CD4-positive, alpha-beta T cell treated with Interleukin-6 at 100 ng/mL for 8 hours (primary cell): ENCODE measurements around the gene KCTD2.

Source experiments
- DNase-seq: peaks from one replicate; pipeline ENCODE4 v3.0.0-alpha.2; 2020; ENCODE audit warnings: mixed read lengths, low spot score

Gene KCTD2

DNA sequence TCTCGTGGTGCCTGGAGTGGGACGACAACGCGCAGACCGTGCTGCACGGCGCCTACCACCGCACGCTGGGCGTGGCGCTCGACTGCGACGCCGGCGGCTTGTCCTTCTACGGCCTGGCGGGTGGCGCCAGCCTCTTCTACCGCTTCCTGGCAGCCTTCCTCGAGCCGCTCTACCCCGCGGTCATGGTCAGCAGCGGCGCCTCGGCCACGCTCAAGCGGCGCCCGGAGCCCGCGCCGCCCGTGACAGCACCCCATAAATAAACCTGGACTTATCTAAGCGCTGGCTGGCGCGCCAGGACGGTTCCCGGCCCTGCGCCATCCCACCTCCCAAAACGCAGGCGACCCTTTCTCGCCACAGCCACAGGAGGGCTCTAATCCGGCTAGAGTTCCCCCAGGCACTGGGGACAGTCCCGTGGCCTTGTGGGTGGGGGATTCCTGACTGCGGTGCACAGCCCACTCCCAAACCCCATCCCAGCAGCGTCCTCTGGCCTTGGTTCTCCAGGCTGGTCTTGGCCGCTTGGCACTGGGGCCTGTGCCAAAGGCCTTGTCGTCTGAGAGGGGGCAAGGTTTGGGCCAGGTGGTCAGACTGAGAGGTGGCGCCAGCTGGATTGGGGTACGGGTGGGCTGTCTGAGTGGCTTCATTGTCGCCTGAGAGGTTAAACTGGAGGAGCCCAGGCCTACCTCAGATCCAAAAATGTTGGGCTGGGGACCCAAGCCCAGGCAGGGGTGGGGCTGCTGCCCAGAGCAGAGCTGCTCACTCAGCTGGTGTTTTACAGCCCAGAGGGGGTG is 30.7 kb downstream of the KCTD2 start:
- DNase-seq, result peak; percentile 40

DNA sequence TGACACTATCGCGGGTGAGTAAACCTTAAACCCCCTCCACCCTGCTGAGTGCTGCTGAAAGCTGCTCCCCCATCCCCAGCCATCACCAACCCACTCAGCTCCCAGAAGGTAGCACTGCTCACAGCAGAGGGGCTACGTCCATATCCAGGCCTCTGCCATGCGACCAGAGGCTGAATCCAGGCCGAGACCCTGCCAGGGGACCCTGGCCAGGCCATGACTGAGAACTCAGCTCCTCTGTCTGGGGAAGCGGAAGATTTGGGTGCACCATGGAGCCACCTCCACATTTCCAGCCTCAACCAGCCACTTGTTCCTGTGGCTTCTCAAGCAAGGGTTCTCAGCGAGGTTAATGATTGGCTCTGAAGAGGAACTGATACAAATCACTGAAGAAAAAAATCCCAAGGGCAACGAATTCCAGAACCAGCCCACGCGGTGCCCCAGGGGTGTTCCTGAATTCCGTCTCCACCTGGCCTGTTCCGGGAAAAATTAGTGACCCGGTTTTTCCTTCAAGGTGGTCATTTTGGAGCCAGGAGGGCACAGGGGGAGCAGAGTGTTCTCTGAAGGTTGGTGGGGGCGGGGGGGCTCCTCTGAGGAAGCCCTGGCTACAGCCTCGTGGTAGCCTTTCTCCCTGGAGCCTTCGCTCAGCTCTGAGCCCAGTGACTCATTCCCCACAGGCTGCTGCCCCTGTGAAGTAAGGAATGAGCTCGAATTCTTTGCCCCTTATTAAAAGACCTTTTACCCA is 31.4 kb downstream of the KCTD2 start:
- DNase-seq, result no peak

DNA sequence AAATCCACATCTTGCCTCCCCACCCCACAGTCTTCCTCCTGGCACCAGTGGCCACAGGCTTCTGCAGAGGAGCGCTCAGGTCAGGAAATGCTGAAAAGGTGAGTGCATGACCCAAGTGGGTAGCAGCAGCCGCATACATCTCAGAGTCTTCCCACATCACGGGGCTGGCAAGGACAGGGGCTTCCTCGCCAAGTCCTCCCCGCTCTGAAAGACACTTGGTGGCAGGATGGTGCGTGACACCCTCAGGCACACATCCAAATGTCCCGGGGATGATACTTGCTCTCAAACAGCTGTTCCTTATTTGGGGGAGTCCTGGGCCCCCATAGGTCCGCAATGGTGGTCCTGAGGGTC is 32.0 kb downstream of the KCTD2 start:
- DNase-seq, result no peak

- DNase-seq, result no peak
These were observed 34.9 kb downstream of the KCTD2 start for GRCh38 chr17:75081611-75082540.

DNA sequence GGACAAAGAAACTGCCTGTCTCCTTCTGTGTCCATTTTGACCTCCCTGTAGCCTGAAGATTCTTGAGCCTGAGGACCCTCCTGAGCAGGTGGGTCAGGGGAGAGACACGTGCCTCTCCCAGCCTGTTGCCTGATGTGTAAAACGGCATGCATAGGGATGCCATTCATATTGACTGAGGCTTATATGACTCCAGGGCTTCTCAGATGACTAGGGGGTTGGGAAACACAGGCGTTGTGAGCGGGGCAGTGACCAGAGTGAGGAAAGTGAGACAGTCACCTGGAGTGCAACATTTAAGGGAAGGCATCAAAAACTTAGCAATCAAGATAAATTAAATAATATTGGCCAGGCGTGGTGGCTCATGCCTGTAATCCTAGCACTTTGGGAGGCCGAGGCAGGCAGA is 35.7 kb downstream of the KCTD2 start:
- DNase-seq, result no peak

DNA sequence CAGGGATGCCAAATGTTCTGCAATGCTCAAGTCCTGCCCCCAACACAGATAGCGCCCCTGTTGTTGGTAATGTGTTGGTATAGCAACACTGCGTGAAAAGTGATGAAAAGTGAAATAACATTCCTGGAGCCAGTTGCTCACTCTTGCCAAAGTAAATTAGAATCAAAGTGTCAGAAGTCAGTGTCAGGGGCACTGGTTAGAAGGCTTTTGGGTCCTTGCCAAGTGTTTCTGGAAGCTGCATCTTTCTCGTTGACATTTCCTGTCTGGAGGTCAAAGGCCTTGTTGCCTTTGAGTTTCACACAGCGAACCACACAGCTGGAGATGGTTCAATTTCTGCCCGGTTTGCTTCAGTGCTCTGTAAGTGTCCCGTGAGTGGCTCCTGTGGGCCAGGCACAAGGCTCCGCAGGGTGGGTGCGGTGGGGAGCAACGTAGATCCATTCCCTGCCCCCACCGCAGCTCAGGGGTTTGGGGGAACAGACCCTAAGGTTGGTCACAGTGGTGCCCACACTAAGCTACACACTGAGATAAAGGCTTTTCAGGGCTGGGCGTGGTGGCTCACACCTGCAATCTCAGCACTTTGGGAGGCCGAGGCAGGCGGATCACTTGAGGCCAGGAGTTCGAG is 37.1 kb downstream of the KCTD2 start:
- peak; percentile 49 for DNase-seq

DNA sequence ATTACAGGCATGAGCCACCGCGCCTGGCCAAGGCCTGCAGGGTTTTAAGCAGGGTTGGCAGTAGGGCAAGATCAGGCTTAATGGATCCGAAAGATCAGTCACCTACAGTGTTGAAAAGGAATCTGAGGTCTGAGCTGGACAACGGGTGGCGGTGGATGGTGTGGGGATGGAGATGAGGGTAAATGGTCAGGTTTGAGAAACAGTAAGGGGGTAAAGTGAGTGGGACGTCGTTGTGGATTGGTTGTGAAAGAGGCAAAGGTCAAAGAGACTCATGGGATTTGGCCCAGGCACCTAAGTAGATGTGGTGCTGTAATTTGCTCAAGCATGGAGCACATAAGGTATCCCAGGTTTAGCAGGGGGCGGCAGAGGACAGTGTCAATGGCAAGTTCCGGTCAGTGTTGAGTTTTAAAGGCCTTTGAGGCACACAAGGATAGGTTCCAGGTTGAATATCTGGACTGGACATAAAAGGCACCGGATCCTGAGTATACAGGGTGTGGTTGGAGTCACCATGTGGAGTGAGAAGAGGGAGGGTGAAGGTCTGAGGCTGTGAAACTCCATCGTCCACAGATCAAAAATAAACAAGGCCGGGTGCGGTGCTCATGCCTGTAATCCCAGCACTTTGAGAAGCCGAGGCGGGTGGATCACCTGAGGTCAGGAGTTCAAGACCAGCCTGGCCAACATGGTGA is 39.6 kb downstream of the KCTD2 start:
- DNase-seq, result no peak

DNA sequence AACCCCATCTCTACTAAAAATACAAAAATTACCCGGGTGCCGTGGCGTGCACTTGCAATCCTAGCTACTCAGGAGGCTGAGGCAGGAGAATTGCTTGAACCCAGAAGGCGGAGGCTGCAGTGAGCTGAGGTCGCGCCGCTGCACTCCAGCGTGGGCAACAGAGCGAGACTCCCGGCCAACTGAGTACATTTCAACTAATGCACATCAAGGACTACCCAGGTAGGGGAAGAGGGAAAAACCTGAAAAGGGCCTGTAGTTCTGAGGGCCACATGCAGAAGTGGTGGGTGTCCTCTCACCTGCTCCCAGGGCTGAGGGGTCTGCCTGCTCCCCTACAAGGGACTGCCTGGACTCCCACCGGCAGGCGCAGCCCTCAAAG is 40.1 kb downstream of the KCTD2 start:
- no peak for DNase-seq

DNA sequence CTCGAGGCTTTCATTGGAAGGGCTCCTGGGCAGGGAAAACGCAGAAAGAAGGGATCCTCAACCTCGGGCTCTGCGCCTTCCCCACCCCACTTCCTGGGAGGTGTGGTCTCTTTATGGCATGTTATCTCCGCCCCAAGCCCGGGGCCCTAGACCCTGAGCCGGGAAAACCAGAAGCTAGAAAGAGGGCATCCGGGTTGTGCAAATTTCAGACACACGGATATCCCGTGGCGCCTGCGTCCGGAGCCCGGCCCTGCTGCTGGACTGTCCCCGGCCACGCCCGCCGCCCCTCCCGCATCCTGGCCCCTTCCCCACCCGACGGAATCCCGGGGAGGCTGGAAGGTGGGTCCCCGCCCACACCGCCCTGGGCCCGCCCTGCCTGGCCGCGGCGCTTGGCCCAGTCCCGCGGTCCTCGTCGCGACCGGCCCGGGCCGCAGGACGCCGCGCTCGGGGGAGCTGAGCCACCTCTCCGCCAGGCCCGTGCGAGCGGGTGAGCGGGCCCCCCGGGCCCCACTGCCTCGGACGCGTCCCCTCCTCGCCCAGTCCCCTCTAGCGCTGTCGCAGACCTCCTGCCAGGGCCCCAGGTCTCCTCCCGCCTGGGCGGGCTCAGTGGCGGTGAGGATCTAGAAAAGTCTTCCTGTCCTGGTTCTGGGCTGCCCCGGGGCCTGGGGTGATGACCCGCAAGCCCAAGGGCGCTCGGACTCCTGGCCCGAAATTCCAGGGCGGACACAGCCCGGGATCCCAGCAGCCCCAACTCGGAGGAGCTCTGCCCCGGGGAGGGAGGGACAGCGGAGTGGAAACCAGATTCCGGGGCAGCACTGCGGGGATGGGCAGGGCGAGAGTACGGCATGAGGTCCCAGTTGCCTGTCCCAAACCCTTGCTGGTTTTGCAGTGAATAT is 40.8 kb downstream of the KCTD2 start, which contains the start of gene SLC16A5:
TSS of gene SLC16A5 (plus strand) at position 397 of the 896 bp plus-strand sequence. CDS start 5,683 bp downstream, outside the sequence.
- peak; percentile 56 for DNase-seq

GRCh38 chr17:75088465-75089417 is 41.7 kb downstream of the KCTD2 start:
- DNase-seq, result no peak

DNA sequence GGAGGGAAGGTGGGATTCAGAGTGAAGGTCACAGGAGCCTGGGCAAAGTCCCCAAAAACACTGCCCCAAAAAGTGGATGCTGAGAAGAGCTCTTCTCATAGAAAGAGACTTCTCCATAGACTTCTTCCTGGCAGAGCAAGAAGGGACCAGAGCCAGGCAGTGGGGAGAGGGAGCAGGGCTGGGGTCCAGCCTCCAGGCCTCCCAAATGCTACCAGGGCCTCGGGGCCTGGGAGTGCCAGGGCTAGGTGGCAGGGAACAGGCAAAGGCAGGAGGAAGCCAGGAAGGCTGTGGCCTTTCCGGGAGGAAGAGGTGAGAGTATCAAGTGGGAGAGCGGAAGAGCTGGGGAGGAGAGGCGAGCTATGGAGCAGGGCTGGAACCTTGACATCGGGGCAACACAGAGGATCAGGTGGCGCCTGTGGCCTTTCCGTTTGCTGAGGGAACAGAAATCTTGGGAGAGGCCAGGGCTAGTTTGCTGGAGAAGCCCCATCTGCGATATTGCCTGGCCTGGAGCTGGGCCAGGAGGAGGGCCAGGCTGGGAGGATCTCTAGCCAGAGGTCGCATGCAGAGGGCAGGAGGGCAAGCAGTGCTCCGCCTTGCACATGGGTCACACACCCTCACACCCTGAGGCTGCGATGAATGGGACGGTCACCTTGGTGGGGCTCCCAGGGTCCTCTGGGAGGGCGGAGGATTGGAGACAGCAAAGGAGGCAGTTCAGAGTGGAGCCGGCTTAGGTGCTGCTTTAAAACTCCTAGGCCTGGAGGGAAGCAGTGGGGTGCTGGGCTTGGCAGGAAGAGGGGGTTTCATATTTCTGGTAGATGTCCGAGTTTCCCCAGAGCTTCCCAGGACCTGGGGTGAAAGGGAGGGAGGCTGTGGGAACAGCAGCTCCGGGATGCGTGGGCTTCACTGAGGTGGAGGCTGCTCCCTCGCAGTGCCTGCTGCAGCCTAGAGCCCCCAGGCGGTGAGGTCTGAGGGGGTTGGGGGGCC is 44.1 kb downstream of the KCTD2 start:
- DNase-seq, result no peak

- DNase-seq, result no peak
These were observed 44.9 kb downstream of the KCTD2 start for GRCh38 chr17:75091855-75092327.

DNA sequence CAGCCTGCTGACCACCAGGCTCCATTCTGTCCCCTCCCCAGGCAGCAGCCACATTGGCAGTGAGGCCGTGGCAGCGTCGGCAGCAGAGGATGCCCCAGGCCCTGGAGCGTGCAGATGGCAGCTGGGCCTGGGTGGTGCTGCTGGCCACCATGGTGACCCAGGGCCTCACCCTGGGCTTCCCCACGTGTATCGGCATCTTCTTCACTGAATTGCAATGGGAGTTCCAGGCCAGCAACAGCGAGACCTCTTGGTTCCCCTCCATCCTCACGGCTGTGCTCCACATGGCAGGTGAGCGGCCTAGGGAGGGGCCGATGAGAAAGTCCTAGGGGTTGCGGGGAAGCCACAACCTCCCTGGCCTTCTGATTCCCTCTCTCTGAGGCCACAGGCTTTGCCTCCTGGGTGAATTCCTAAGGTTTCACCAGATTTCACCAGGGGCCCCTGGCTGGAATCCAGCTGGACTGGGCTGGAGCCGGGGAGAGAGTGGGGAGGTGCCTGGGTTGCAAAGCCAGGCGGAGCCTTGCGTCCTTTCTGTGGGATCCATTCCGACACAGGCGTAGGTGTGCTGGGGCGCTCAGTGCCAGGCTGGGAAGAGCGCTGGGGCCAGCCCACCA is 46.6 kb downstream of the KCTD2 start:
- DNase-seq, result no peak

DNA sequence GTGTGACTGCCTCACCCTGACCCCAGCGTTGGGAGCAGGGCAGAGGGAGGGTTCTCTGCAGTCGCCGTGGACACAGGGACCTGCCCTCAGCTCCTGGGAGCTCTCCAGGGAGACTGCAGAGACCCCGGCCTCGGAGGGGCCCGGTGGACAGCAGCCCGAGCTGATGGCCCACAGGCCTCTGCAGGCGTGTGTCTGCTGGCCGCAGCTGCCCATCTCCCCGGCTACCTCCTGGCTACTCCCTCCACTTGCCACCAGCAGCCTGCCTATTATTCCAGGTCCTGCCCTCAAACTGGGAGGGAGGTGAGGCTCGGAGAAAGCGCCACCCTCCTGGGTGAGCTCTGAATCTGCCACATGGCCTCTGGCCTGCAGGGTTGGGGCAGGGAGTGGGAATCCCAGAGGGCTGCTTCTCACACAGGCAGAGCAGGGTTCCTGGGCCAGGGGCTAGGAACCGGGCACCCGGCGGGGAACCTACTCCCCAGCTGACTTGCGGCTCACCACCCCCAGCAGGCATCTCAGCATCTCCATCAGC is 47.9 kb downstream of the KCTD2 start:
- no peak for DNase-seq

DNA sequence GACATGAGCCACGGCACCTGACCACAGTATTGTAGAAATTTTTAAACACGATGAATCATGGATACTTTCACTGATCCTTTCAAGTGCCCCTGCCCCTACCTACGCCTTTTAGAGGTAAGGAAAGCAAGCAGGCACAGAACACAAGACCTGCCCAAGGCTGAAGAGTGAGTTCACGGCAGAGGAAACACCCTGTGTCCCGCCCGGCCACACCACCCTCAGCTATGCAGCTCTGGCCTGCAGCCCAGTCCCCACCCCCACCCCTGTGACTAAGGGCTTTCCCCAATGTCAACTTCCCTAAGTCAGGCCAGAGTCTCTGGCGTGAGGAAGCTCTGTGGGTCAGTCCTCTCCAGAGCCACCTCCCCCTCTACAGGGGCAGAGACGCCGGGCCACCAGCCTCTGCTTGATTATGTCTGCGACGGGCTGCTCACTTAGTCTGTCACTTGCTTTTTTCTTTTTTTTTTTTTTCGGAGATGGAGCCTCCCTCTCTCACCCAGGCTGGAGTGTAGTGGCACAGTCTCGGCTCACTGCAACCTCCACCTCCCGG is 49.1 kb downstream of the KCTD2 start:
- DNase-seq, result no peak

DNA sequence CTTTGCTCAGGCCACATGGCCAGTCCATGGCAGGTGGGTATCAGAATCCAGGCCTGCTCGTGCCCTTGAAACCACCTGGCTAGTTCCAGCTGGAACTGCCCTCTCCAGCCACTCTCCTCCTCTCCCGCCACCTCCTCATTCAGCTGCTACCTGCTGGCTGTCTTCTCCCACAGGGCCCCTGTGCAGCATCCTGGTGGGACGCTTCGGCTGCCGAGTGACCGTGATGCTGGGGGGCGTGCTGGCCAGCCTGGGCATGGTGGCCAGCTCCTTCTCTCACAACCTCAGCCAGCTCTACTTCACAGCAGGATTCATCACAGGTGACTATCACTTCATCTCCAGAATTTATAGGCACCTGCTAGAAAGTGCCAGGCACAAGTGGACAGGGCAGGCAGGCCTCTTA is 50.8 kb downstream of the KCTD2 start:
- no peak for DNase-seq

DNA sequence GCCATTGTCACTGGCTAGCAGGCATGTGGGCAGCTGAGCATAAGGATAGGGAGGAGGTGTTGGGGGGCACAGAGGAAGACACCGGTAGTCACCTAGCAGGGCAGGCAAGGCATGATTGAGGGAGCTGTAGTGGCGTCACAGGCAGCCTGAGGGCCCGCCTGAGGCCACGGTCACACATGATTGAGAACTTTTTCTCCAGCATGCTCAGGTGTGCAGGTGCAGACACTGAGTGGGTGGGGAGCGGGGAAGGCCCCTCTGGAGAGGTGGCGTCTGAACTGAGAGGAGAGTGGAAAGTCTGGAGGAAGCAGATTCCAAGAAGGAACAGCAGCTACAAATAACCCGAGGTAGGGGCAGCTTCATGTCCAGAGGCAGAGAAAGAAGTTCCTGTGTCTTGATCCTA is 51.8 kb downstream of the KCTD2 start:
- no peak for DNase-seq
